Heart left ventricle (tissue), 13 donors: Measurements from ENCODE around the gene MYBPC2.

Experiments
- CTCF ChIP-seq, 12 donors: fragments of 200-600 bp; sonication (generic) in 4 of 12; IDR thresholded peaks; one replicate each; pipeline versions ENCODE4 v1.5.0 to v1.8.0; 2018 to 2022; ENCODE audit warnings: antibody characterized with exemption in 12 of 12, mild to moderate bottlenecking in 5 of 12
- POLR2A ChIP-seq, 2 donors: fragments of 450-650 bp; IDR thresholded peaks; one replicate each; pipeline ENCODE4 v1.6.1; 2017; ENCODE audit warnings: antibody characterized with exemption in 2 of 2, mild to moderate bottlenecking in 2 of 2, moderate library complexity in 2 of 2
- donor health status: ischemic (EF 13 %, LVEDD 7.1; RV severe dilation, severe dysfunction).
- donor health status: DM: no; HTN: yes; CAD: no.
- donor health status: DM: no; HTN: no; CAD: no.
- donor health status: ischemic (EF 25% LVEDD 6.9; RV normal size, moderate dysfunction).
- donor health status: ischemic (EF 25% LVEDD 5.7; RV mildly dilated, moderate dysfunction).
- donor health status: ischemic (EF 35%, LVEDD 5.7; RV mildly dilated, moderate dysfunction).
- donor health status: nonischemic (EF 11% LVEDD 7.7; RV severe dilation, severe dysfunction).
- donor health status: DM: yes; HTN: yes; CAD: no.
- donor health status: PGD.
- donor health status: ischemic (EF 29% LVEDD 5.4; RV normal size, mild dysfunction).
- donor health status: nonischemic (EF 23%, LVEDD 6.1; RV moderate dilation, normal function).

GRCh38 chr19:50432221-50433028 lies at the start of gene MYBPC2:
- TF ChIP-seq CTCF (IDR thresholded peaks at IDR 0.05) (no peak), POLR2A (IDR thresholded peaks at IDR 0.05) (no peak)
